Mucosa of stomach (tissue), 1 donor: ENCODE measurements around the gene PRKCG.
"Not testable (repeated sequence)": the region's sequence is repeated elsewhere in the genome, so short reads cannot be mapped to it uniquely, and the experiment has no call there.

Source experiments
- H3K27me3 ChIP-seq: one replicate; pipeline ENCODE4 v1.7.0; 2013; ENCODE audit warnings: mild to moderate bottlenecking, low read length; ENCODE audit not compliant: control insufficient read depth, insufficient read depth
- H3K36me3 ChIP-seq: one replicate; pipeline ENCODE4 v1.7.0; 2013; ENCODE audit warnings: low read length; ENCODE audit not compliant: control insufficient read depth, insufficient read depth
- H3K4me1 ChIP-seq: one replicate; pipeline ENCODE4 v1.7.0; 2013; ENCODE audit warnings: mild to moderate bottlenecking, low read length; ENCODE audit not compliant: control insufficient read depth, insufficient read depth
- H3K4me3 ChIP-seq: one replicate; pipeline ENCODE4 v1.7.0; 2013; ENCODE audit warnings: low read length
- H3K9ac ChIP-seq: one replicate; pipeline ENCODE4 v1.7.0; 2013; ENCODE audit warnings: mild to moderate bottlenecking, low read length, moderate library complexity
- H3K9me3 ChIP-seq: one replicate; pipeline ENCODE4 v1.7.0; 2013; ENCODE audit warnings: mild to moderate bottlenecking, low read length, moderate library complexity; ENCODE audit not compliant: control insufficient read depth
- donor health status: Pancreatic carcinoma.

Gene PRKCG

GRCh38 chr19:53927739-53928138 is 45.7 kb downstream of the PRKCG start:
- H3K9me3 ChIP-seq: no peaks in the 10 kb centered on the region
- H3K27me3 ChIP-seq: no peaks in the 10 kb centered on the region
- no peak overlapping the region for H3K9ac ChIP-seq
- H3K4me3 ChIP-seq: no peak overlapping the region
- no peaks in the 10 kb centered on the region for H3K36me3 ChIP-seq
- no peaks in the 10 kb centered on the region for H3K4me1 ChIP-seq

GRCh38 chr19:53936029-53936428 is 54.0 kb downstream of the PRKCG start:
- H3K4me3 ChIP-seq: no peak overlapping the region
- no peaks in the 10 kb centered on the region for H3K36me3 ChIP-seq
- no peak overlapping the region for H3K9ac ChIP-seq
- no peaks in the 10 kb centered on the region for H3K27me3 ChIP-seq
- H3K9me3 ChIP-seq: no peaks in the 10 kb centered on the region
- H3K4me1 ChIP-seq: no peaks in the 10 kb centered on the region

GRCh38 chr19:53942001-53942786 is 60.2 kb downstream of the PRKCG start:
- H3K4me3 ChIP-seq: no peak overlapping the region
- H3K9me3 ChIP-seq: no peaks in the 10 kb centered on the region
- H3K27me3 ChIP-seq: peaks cover 25% of the 10 kb centered on the region
- no peaks in the 10 kb centered on the region for H3K4me1 ChIP-seq
- no peak overlapping the region for H3K9ac ChIP-seq
- no peaks in the 10 kb centered on the region for H3K36me3 ChIP-seq

GRCh38 chr19:53944416-53944815 is 62.4 kb downstream of the PRKCG start:
- Histone ChIP-seq H3K27me3 (peaks cover 25% of the 10 kb centered on the region), H3K4me1 (no peaks in the 10 kb centered on the region), H3K9me3 (no peaks in the 10 kb centered on the region), H3K4me3 (no peak overlapping the region), H3K36me3 (no peaks in the 10 kb centered on the region), H3K9ac (no peak overlapping the region)

GRCh38 chr19:53944933-53945332 is 62.9 kb downstream of the PRKCG start:
- Histone ChIP-seq H3K9ac (no peak overlapping the region), H3K36me3 (no peaks in the 10 kb centered on the region), H3K4me3 (no peak overlapping the region), H3K27me3 (peaks cover 25% of the 10 kb centered on the region), H3K9me3 (no peaks in the 10 kb centered on the region), H3K4me1 (no peaks in the 10 kb centered on the region)

GRCh38 chr19:53945441-53945840 is 63.4 kb downstream of the PRKCG start:
- H3K27me3 ChIP-seq: peaks cover 25% of the 10 kb centered on the region

GRCh38 chr19:53945998-53946397 is 64.0 kb downstream of the PRKCG start:
- Histone ChIP-seq H3K4me1 (no peaks in the 10 kb centered on the region), H3K9ac (no peak overlapping the region), H3K36me3 (no peaks in the 10 kb centered on the region), H3K4me3 (no peak overlapping the region), H3K9me3 (no peaks in the 10 kb centered on the region), H3K27me3 (peaks cover 25% of the 10 kb centered on the region)

More at GRCh38 chr19:53945441-53945840, 63.4 kb downstream of the PRKCG start:
- Histone ChIP-seq H3K36me3 (no peaks in the 10 kb centered on the region), H3K4me1 (no peaks in the 10 kb centered on the region), H3K4me3 (no peak overlapping the region), H3K9me3 (no peaks in the 10 kb centered on the region), H3K9ac (no peak overlapping the region)

- H3K4me1 ChIP-seq: no peaks in the 10 kb centered on the region
- H3K9me3 ChIP-seq: no peaks in the 10 kb centered on the region
- H3K27me3 ChIP-seq: peaks cover 17% of the 10 kb centered on the region
Observed at GRCh38 chr19:53947624-53948023, 65.6 kb downstream of the PRKCG start.

GRCh38 chr19:53948611-53949010 is 66.6 kb downstream of the PRKCG start:
- H3K27me3 ChIP-seq: peaks cover 11% of the 10 kb centered on the region
- H3K4me3 ChIP-seq, H3K4me1 ChIP-seq, H3K9me3 ChIP-seq, H3K9ac ChIP-seq, H3K36me3 ChIP-seq: not testable (repeated sequence)

More at GRCh38 chr19:53947624-53948023, 65.6 kb downstream of the PRKCG start:
- H3K9ac ChIP-seq: no peak overlapping the region
- H3K36me3 ChIP-seq: no peaks in the 10 kb centered on the region
- no peak overlapping the region for H3K4me3 ChIP-seq

- H3K4me1 ChIP-seq: no peaks in the 10 kb centered on the region
- H3K4me3 ChIP-seq: no peak overlapping the region
- no peaks in the 10 kb centered on the region for H3K9me3 ChIP-seq
- no peaks in the 10 kb centered on the region for H3K36me3 ChIP-seq
- H3K27me3 ChIP-seq: peaks cover 6% of the 10 kb centered on the region
- H3K9ac ChIP-seq: no peak overlapping the region
Observed at GRCh38 chr19:53951436-53951835, 69.4 kb downstream of the PRKCG start.

GRCh38 chr19:53951947-53952346 is 70.0 kb downstream of the PRKCG start:
- Histone ChIP-seq H3K4me3 (no peak overlapping the region), H3K27me3 (peaks cover 8% of the 10 kb centered on the region), H3K4me1 (no peaks in the 10 kb centered on the region), H3K9me3 (no peaks in the 10 kb centered on the region), H3K9ac (no peak overlapping the region), H3K36me3 (no peaks in the 10 kb centered on the region)

- Histone ChIP-seq H3K27me3 (peaks cover 21% of the 10 kb centered on the region), H3K9ac (no peak overlapping the region), H3K36me3 (no peaks in the 10 kb centered on the region), H3K4me1 (no peaks in the 10 kb centered on the region), H3K4me3 (no peak overlapping the region), H3K9me3 (no peaks in the 10 kb centered on the region)
Observed at GRCh38 chr19:53953383-53953782, 71.4 kb downstream of the PRKCG start.
